Measurements from ENCODE around the gene KLF11. TPM values are rescaled to one million over a fixed set of nuclear protein-coding genes. Genes with fewer than 3 reads are reported as not detected.

Gene KLF11
- total and polyA plus RNA-seq, 2 experiments from 2014 or later, result 4.8 to 6.6 TPM

DNA sequence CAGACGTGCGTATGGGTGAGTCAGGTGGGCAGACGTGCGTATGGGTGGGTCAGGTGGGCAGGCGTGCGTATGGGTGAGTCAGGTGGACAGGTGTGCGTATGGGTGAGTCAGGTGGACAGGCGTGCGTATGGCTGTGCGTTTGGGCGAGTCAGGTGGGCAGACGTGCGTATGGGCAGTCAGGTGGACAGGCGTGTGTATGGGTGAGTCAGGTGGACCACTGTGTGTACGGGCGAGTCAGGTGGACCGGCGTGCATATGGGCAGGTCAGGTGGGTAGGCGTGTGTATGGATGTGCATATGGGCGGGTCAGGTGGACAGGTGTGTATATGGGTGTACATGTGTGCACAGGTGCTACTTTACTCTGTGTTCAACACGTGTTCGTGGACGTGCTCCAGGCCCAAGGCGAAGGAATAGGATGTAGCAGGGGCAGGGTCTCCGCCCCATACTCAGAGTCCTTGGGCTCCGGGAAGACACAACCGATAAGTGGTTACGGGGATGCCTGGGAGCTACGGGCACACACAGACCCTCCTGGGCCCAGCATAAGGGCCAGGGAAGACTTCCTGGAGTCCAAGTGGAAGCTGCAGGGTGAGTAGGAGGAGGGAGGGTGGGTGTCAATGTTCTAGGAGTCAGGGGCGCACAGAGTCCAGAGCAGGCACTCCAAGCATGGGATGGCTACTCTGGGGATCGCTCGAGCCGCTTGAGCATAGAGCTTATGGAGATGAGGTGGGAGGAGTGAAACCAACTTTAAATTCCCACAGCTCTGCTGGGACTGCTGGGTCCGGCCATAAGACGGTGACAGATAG is 27.1 kb upstream of the KLF11 start:
- Histone ChIP-seq H3F3A (ENCODE audit: insufficient read depth) (peaks cover 7% of the 10 kb centered on the region; the same call in 1 of the 2 replicates), H3K9me3 (ENCODE audit: low read depth) (no peaks in the 10 kb centered on the region), H3K4me3 (no peak overlapping the region), H4K20me1 (ENCODE audit: insufficient read depth) (no peaks in the 10 kb centered on the region), H3K36me3 (ENCODE audit: low read depth) (no peaks in the 10 kb centered on the region), H3K9me2 (ENCODE audit: insufficient read depth) (no peaks in the 10 kb centered on the region), H3K9ac (no peak overlapping the region), H3K4me2 (ENCODE audit: unreplicated experiment) (no peak overlapping the region), H3K4me1 (ENCODE audit: insufficient read depth) (peaks cover 8% of the 10 kb centered on the region; the same call in 1 of the 2 replicates), H3K27me3 (replicated peaks; ENCODE audit: insufficient read depth) (no peaks in the 10 kb centered on the region), H3K27ac (no peak overlapping the region), H2AFZ (no peak overlapping the region), H3K79me2 (ENCODE audit: insufficient read depth) (no peaks in the 10 kb centered on the region)
- DNase-seq, result no peak
- 86 to 88% methylated on average over 21 to 35 of the region's 35 CpGs for WGBS, 2 experiments (ENCODE audit: low coverage in 1 of 2, low lambda C conversion rate in 2 of 2, missing lambda C conversion rate in 2 of 2)
- TF ChIP-seq EZH2 (IDR thresholded peaks at IDR 0.05; ENCODE audit: insufficient read depth, poor library complexity, severe bottlenecking) (no peak), EZH2phosphoT487 (IDR thresholded peaks at IDR 0.05; ENCODE audit: insufficient read depth, low read depth) (no peak)
- in situ Hi-C loops (cut with MboI), result no loop called here

DNA sequence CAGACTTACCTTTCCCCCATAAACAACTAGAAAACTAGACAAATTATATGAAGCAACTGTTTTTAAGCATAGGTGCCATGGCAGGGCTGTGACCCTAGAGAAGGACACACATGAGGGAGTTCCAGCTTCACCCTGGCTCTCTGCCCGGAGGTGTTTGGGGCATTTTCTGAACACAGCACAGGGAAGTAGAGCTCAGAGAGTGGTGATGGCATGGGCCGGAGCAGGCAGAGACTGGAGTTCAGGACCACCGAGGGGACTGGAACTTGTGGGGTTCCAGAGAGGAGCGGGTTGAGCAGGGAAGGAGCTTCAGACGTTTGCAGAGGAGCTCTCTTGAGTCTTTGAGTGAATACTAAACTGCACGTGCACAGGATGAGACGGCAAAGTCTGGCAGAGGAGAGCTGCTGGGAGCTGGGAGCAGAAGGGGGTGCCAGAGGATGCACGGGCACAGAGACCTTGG is 26.5 kb upstream of the KLF11 start:
- 56 to 58% methylated on average over 8 of the region's 8 CpGs for WGBS, 2 experiments (ENCODE audit: low coverage in 1 of 2, low lambda C conversion rate in 2 of 2, missing lambda C conversion rate in 2 of 2)
- H3K79me2 ChIP-seq (ENCODE audit: insufficient read depth), result no peaks in the 10 kb centered on the region

DNA sequence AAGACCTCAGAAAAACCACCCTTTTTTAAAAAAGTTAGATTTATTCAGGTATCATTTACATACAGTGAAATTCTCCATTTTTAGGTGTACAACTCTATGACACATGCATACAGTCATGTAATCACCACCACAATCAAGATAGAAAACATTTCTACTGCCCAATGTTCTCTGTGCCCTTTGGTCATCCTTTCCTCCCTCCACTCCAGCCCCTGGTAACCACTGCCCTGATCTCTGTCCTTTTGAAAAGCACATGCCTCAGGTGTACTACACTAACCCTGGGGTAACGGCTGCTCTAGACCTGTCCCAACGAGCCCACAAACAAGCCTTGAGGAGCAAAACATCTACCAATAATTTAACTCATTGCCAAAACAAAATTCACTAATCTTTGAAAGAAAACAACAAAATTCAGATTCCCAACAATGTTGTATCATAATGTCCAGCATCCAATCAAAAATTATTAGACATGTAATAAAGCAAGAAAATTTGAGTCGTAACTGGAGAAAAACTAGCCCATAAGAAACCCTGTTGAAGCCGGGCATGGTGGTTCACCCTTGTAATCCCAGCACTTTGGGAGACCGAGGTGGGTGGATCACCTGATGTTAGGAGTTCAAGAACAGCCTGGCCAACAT is 25.9 kb upstream of the KLF11 start:
- DNase-seq, result no peak
- Histone ChIP-seq H3K9me2 (ENCODE audit: insufficient read depth) (no peaks in the 10 kb centered on the region), H3K4me1 (ENCODE audit: insufficient read depth) (peaks cover 8% of the 10 kb centered on the region; the same call in 1 of the 2 replicates), H3K27ac (no peak overlapping the region), H2AFZ (no peak overlapping the region), H3K4me3 (no peak overlapping the region), H3K79me2 (ENCODE audit: insufficient read depth) (no peaks in the 10 kb centered on the region), H3K9me3 (ENCODE audit: low read depth) (no peaks in the 10 kb centered on the region), H3F3A (ENCODE audit: insufficient read depth) (peaks cover 7% of the 10 kb centered on the region; the same call in 1 of the 2 replicates), H3K36me3 (ENCODE audit: low read depth) (no peaks in the 10 kb centered on the region), H3K9ac (no peak overlapping the region), H3K4me2 (ENCODE audit: unreplicated experiment) (no peak overlapping the region), H3K27me3 (replicated peaks; ENCODE audit: insufficient read depth) (no peaks in the 10 kb centered on the region), H4K20me1 (ENCODE audit: insufficient read depth) (no peaks in the 10 kb centered on the region)
- WGBS, 2 experiments (ENCODE audit: low coverage in 1 of 2, low lambda C conversion rate in 2 of 2, missing lambda C conversion rate in 2 of 2), result 82 to 83% methylated on average over 5 of the region's 5 CpGs
- in situ Hi-C loops (cut with MboI), result no loop called here
- no peak for TF ChIP-seq EZH2 (IDR thresholded peaks at IDR 0.05; ENCODE audit: insufficient read depth, poor library complexity, severe bottlenecking)
- TF ChIP-seq EZH2phosphoT487 (IDR thresholded peaks at IDR 0.05; ENCODE audit: insufficient read depth, low read depth), result no peak

More for the DNA sequence above, 26.5 kb upstream of the KLF11 start:
- DNase-seq, result no peak
- in situ Hi-C loops (cut with MboI), result no loop called here
- no peaks in the 10 kb centered on the region for H3K9me2 ChIP-seq (ENCODE audit: insufficient read depth)
- H3K4me3 ChIP-seq, result no peak overlapping the region
- no peak overlapping the region for H3K27ac ChIP-seq
- H3K4me2 ChIP-seq (ENCODE audit: unreplicated experiment), result no peak overlapping the region
- H2AFZ ChIP-seq, result no peak overlapping the region
- peaks cover 7% of the 10 kb centered on the region; the same call in 1 of the 2 replicates for H3F3A ChIP-seq (ENCODE audit: insufficient read depth)
- no peaks in the 10 kb centered on the region for H3K27me3 ChIP-seq (replicated peaks; ENCODE audit: insufficient read depth)
- H3K36me3 ChIP-seq (ENCODE audit: low read depth), result no peaks in the 10 kb centered on the region
- no peak for TF ChIP-seq EZH2phosphoT487 (IDR thresholded peaks at IDR 0.05; ENCODE audit: insufficient read depth, low read depth)
- TF ChIP-seq EZH2 (IDR thresholded peaks at IDR 0.05; ENCODE audit: insufficient read depth, poor library complexity, severe bottlenecking), result no peak
- H3K9ac ChIP-seq, result no peak overlapping the region
- peaks cover 8% of the 10 kb centered on the region; the same call in 1 of the 2 replicates for H3K4me1 ChIP-seq (ENCODE audit: insufficient read depth)
- no peaks in the 10 kb centered on the region for H4K20me1 ChIP-seq (ENCODE audit: insufficient read depth)
- H3K9me3 ChIP-seq (ENCODE audit: low read depth), result no peaks in the 10 kb centered on the region

DNA sequence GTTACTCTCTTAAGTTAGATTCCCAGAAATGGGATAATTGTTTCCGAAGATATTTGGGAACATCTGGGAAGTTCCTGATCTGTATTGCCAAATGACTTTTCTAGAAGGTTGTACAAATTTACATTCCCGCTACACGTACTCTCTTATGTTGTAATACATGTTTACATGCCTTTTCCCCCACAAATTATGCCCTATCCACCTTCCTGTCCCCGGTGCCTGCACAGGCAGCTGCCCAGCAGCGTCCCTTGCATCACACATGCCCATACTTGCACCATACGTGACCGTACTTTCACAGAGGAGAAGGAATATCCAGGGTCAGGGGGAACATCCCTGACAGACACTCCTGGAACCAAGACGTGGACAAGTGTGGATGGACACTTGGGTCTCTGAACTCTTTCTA is 24.2 kb upstream of the KLF11 start:
- in situ Hi-C loops (cut with MboI), result no loop called here

More for the DNA sequence above, 24.2 kb upstream of the KLF11 start:
- H3K9me3 ChIP-seq (ENCODE audit: low read depth), result no peaks in the 10 kb centered on the region
- no peak overlapping the region for H3K9ac ChIP-seq
- H3K4me2 ChIP-seq (ENCODE audit: unreplicated experiment), result no peak overlapping the region
- no peaks in the 10 kb centered on the region for H3K36me3 ChIP-seq (ENCODE audit: low read depth)
- no peaks in the 10 kb centered on the region for H3K79me2 ChIP-seq (ENCODE audit: insufficient read depth)
- H3K4me1 ChIP-seq (ENCODE audit: insufficient read depth), result peaks cover 8% of the 10 kb centered on the region; the same call in 1 of the 2 replicates
- H3K27ac ChIP-seq, result no peak overlapping the region
- H3K9me2 ChIP-seq (ENCODE audit: insufficient read depth), result no peaks in the 10 kb centered on the region
- no peak overlapping the region for H3K4me3 ChIP-seq
- peak; percentile 58 for DNase-seq
- no peak overlapping the region for H2AFZ ChIP-seq
- no peaks in the 10 kb centered on the region for H4K20me1 ChIP-seq (ENCODE audit: insufficient read depth)
- H3F3A ChIP-seq (ENCODE audit: insufficient read depth), result peaks cover 7% of the 10 kb centered on the region; the same call in 1 of the 2 replicates
- 10% methylated on average over 8 of the region's 8 CpGs for WGBS, 2 experiments (ENCODE audit: low coverage in 1 of 2, low lambda C conversion rate in 2 of 2, missing lambda C conversion rate in 2 of 2)
- no peak for TF ChIP-seq EZH2phosphoT487 (IDR thresholded peaks at IDR 0.05; ENCODE audit: insufficient read depth, low read depth)
- TF ChIP-seq EZH2 (IDR thresholded peaks at IDR 0.05; ENCODE audit: insufficient read depth, poor library complexity, severe bottlenecking), result no peak
- H3K27me3 ChIP-seq (replicated peaks; ENCODE audit: insufficient read depth), result no peaks in the 10 kb centered on the region

Data from GM23248 (cell line).